NT2/D1 (cell line): Measurements from ENCODE around the gene GTSE1.

ENCODE experiments used
- YY1 ChIP-seq: IDR thresholded peaks from 2 replicates; pipeline ENCODE4 v1.6.1; 2011; ENCODE audit not compliant: insufficient read length, insufficient read depth
- ZNF274 ChIP-seq: IDR thresholded peaks from 2 replicates; pipeline ENCODE4 v1.6.1; 2011; ENCODE audit warnings: mild to moderate bottlenecking, low read depth, low read length

GRCh38 chr22:46312056-46312455 is 15.4 kb downstream of the GTSE1 start:
- no peak for TF ChIP-seq YY1
- no peak for TF ChIP-seq ZNF274
